A204.1 (cell line): ENCODE measurements around the gene EHBP1L1.

Experiments used
- FAIRE-seq: peaks from 2 replicates; lab custom pipeline; 2012; peaks lifted over from hg19 to GRCh38; lab: Jason Lieb, UNC

The EHBP1L1 gene

DNA sequence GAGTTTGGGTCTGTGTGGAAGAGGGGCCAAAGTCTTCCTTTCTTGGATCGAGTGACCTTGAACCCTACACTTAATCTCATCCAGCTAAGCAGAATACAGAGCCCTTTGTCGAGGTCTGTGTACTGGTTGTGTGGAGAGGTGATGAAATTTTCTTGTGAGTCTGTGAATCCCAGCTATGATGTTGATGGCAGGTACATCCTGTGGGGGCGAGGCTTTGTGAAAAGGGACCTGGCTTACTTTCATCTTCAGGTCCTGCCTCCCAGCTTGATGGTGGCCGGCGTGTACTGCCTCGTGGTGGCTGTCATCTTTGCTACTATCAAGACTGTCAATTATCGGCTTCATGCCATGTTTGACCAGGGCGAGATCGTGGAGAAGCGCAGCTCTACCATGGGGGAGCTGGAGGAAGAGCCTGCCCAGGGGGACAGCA lies 40.7 kb downstream of the EHBP1L1 start:
- FAIRE-seq = no peak

GRCh38 chr11:65617136-65617850 lies 41.4 kb downstream of the EHBP1L1 start:
- FAIRE-seq = no peak

DNA sequence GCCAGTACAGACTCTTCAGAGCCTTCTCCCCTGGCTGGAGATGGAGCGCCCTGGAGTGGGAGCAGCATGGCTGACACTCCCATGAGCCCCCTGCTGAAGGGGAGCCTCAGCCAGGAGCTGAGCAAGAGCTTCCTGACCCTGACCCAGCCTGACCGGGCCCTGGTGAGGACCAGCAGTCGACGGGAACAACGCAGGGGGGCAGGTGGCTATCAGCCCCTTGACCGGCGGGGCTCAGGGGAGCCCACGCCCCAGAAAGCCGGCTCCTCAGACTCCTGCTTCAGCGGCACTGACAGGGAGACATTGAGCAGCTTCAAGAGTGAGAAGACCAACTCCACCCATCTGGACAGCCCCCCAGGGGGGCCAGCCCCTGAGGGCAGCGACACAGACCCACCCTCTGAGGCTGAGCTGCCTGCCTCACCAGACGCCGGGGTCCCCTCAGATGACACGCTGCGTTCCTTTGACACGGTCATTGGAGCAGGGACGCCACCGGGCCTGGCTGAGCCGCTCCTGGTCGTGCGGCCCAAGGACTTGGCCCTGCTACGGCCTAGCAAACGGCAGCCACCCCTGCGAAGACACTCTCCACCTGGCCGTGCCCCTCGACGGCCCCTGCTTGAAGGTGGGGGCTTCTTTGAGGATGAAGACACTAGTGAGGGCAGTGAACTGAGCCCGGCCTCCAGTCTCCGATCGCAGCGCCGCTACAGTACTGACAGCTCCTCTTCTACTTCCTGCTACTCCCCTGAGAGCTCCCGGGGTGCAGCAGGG lies 42.3 kb downstream of the EHBP1L1 start:
- FAIRE-seq = no peak

GRCh38 chr11:65618763-65619162 lies 42.9 kb downstream of the EHBP1L1 start:
- FAIRE-seq = no peak

GRCh38 chr11:65619281-65619928 lies 43.6 kb downstream of the EHBP1L1 start:
- no peak for FAIRE-seq

DNA sequence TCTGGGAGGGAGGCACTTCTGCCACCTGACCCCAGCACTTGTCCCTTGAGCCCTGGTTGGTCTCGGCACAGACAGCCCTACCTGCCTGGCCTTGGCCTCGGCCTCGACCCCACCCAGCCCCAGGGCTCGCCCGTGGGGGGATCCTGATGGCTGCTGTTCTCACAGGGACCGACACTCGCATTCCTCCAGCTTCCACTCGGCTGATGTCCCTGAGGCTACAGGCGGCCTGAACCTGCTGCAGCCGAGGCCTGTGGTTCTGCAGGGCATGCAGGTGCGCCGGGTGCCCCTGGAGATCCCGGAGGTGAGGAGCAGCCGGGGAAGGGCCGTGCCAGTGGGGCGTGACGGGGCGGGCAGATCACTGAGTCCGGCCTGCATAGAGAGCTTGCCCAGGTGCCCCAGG lies 44.8 kb downstream of the EHBP1L1 start:
- no peak for FAIRE-seq

GRCh38 chr11:65621460-65621859 lies 45.6 kb downstream of the EHBP1L1 start:
- no peak for FAIRE-seq

DNA sequence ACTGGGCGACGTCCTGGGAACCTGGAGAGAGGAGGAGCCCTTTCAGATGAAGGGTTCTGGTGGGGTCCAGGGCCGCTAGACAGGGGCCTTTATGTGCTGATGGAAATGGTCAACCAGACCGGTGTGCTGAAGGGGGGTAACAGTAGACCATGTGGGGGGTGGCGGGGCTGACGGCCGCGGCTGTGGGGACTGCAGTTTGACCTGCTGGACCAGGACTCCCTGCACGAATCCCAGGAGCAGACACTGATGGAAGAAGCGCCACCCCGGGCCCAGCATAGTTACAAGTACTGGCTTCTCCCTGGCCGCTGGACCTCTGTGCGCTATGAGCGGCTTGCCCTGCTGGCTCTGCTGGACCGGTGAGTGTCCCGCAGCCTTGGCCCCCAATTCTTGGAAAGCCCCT lies 46.2 kb downstream of the EHBP1L1 start:
- FAIRE-seq = no peak

GRCh38 chr11:65623177-65623576 lies 47.3 kb downstream of the EHBP1L1 start:
- no peak for FAIRE-seq

GRCh38 chr11:65623852-65624616 lies 48.2 kb downstream of the EHBP1L1 start:
- FAIRE-seq = no peak

GRCh38 chr11:65624931-65625627 lies 49.2 kb downstream of the EHBP1L1 start:
- no peak for FAIRE-seq

DNA sequence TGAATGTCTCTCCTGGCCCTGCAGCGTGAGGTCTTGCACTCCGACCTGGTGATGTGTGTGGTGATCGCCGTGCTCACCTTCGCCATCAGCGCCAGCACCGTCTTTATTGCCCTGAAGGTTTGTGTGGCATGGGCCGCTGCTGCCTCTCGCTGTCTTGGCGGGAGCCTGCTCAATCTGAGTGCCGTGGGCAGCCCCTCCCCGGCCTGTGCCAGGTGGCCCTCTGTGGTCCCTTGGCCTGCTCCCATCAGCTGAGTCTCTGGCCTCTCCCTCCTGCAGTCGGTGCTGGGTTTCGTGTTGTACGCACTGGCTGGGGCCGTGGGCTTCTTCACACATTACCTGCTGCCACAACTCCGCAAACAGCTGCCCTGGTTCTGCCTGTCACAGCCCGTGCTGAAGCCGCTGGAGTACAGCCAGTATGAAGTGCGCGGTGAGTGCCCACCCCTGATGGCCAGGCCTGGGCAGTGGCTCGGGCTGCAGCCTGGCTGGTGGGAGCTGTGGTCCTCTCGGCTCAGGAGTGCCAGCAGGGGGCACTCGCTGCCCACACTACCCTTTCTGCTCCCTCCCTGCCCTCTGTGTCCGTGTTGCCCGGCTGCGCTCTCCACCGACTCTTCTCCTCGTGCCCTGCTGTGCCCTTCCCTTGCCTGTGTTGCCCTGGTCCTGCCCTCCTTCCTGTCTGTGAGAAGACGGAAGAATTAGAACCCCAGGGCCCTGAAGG lies 49.9 kb downstream of the EHBP1L1 start:
- no peak for FAIRE-seq

GRCh38 chr11:65627202-65627601 lies 51.3 kb downstream of the EHBP1L1 start:
- FAIRE-seq = no peak

DNA sequence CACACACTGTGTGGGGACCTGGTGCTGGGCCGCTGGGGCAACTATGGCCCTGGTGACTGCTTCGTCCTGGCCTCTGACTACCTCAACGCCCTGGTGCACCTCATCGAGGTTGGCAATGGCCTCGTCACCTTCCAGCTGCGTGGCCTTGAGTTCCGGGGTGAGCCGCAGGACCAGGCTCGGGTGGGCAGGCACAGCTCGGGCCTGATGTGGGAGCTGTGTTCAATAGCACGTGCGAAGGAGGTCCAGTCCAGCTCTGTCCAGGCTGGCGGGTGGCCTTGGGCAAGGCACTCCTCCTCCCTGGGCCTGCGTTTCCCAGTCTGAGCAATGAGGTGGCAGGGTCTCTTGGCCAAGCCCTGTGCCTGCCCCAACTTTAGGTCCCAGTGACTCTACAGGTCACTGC lies 53.7 kb downstream of the EHBP1L1 start:
- no peak for FAIRE-seq

DNA sequence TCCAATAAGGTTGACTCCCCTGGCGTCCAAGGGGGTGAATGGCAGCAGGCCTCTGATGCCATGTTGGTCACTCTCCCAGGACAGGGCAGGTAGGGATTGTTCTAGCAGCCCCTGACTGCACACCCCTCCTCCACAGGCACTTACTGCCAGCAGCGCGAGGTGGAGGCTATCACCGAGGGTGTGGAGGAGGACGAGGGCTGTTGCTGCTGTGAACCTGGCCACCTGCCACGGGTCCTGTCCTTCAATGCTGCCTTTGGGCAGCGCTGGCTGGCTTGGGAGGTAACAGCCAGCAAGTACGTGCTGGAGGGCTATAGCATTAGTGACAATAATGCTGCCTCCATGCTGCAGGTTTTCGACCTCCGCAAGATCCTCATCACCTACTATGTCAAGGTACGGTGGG lies 54.4 kb downstream of the EHBP1L1 start:
- no peak for FAIRE-seq

- no peak for FAIRE-seq
Observed at GRCh38 chr11:65633390-65634108, 57.7 kb downstream of the EHBP1L1 start.

GRCh38 chr11:65634109-65634436 lies 58.2 kb downstream of the EHBP1L1 start:
- FAIRE-seq = no peak

- no peak for FAIRE-seq
Observed at GRCh38 chr11:65634440-65634839, 58.6 kb downstream of the EHBP1L1 start.

DNA sequence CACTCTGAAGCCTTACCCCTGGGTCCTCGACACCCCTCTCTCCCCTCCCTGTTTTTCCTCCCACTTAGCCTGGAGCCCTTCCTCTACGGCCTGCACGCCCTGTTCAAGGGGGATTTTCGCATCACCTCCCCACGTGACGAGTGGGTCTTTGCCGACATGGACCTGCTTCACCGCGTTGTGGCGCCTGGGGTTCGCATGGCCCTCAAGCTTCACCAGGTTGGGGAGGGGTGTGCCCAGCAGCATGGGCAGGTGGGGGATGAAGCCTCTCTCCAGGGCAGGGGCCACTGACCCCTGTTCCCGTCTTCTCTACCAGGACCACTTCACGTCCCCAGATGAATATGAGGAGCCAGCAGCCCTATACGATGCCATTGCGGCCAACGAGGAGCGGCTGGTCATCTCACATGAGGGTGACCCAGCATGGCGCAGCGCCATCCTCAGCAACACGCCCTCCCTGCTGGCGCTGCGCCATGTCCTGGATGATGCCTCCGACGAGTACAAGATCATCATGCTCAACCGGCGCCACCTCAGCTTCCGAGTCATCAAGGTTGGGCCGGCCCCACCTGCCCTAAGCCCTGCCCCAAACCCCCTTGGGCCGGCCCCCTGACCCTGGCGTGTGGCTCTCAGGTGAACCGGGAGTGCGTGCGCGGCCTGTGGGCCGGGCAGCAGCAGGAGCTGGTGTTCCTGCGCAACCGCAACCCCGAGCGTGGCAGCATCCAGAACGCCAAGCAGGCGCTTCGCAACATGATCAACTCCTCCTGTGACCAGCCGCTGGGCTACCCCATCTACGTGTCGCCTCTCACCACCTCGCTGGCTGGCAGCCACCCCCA lies 59.3 kb downstream of the EHBP1L1 start:
- no peak for FAIRE-seq
